Measurements from ENCODE around the gene KICS2. TPM values are rescaled to one million over a fixed set of nuclear protein-coding genes. Genes with fewer than 3 reads are reported as not detected.
"Not testable (repeated sequence)": the region's sequence is repeated elsewhere in the genome, so short reads cannot be mapped to it uniquely, and the experiment has no call there.

Gene KICS2
- total and polyA plus RNA-seq, 2 donors, result 3.3 to 5.7 TPM

DNA sequence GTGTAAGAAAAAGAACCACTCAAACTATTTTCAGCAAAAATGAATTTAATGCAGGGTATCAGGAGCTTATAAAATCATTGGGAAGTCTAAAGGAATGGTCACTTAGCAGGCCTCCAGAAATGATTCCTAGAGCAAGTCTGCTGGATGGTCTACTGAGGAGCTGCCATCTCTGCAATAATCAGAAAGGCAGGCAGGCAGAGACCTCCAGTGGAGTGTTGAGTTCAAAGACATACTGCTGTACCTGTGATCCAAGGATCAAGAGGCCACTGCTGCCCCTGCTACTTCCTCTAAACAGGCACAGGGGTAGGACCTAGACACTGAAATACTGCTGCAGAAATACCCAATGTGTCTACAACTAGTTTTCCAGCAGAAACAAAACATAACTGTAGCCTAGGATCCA lies 14.5 kb upstream of the KICS2 start:
- Histone ChIP-seq H3K27ac (ENCODE audit: low read depth) (no peak overlapping the region), H3K4me3 (ENCODE audit: low read depth, low read length) (no peak overlapping the region), H3K36me3 (ENCODE audit: insufficient read depth) (no peaks in the 10 kb centered on the region), H3K4me1 (ENCODE audit: insufficient read depth) (no peaks in the 10 kb centered on the region)
- no peak for DNase-seq (ENCODE audit: extremely low spot score)

DNA sequence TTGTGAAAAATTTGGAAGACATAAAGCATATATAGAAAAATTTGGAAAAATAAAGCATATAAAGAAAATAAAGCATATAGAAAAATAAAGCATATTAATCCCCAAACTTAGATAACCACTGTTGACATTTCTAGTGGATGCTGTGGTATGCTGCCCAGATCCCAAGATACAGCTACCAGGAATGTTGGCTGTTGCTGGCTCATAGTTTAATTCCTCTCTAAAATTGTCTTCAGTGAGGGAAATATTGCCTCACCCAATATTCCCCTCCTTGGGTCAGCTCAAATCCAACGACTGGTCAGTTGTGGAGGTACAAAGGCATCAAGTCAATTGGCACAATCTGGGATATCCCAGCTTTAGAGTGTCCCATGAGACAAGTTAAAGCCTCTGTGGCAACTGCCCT lies 10.1 kb upstream of the KICS2 start:
- 36% methylated on average over 1 of the region's 1 CpG for WGBS
- Histone ChIP-seq H3K4me3 (ENCODE audit: low read depth, low read length) (no peak overlapping the region), H3K4me1 (ENCODE audit: insufficient read depth) (no peaks in the 10 kb centered on the region), H3K27ac (ENCODE audit: low read depth) (no peak overlapping the region), H3K36me3 (ENCODE audit: insufficient read depth) (no peaks in the 10 kb centered on the region)
- no peak for DNase-seq (ENCODE audit: extremely low spot score)

DNA sequence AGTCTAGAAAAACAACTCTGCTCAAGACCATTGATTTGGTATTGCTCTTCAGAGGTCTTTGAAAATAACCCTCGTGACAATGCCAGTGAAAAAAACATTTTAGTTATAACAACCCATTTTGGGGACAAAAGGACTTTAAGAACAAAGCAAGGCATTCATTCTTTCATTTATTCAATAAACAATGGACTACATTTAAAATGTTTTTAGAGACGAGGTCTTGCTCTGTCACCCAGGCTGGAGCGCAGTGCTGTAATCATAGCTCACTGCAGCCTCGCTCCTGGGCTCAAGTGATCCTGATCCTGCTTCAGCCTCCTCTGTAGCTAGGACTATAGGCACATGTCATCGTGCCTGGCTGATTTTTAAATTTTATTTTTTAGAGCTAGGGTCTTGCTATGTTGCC lies 7.7 kb upstream of the KICS2 start:
- WGBS, result 84% methylated on average over 5 of the region's 5 CpGs
- H3K4me1 ChIP-seq (ENCODE audit: insufficient read depth), result no peaks in the 10 kb centered on the region
- no peak overlapping the region for H3K4me3 ChIP-seq (ENCODE audit: low read depth, low read length)
- no peak for DNase-seq (ENCODE audit: extremely low spot score)
- no peak overlapping the region for H3K27ac ChIP-seq (ENCODE audit: low read depth)
- H3K36me3 ChIP-seq (ENCODE audit: insufficient read depth), result no peaks in the 10 kb centered on the region

DNA sequence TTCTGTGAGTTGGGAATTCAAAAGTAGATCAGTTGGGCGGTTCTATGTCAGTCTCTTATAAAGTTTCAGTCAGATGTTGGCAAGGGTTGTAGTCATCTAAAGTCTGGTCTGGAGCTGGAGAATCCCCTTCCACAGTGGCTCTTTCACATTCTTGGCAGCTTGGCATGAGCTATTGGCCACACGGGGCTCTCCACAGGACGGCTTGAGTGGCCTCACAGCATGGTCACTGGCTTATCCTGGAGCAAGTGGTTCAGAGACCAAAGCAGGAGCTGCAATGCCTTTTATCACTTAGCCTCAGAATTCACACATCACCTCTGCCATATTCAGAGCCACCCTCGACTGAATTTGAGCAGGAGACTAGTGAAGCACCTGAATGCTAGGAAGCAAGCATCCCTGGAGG lies 7.1 kb upstream of the KICS2 start:
- no peak for DNase-seq (ENCODE audit: extremely low spot score)
- 56% methylated on average over 4 of the region's 4 CpGs for WGBS
- Histone ChIP-seq H3K4me3 (ENCODE audit: low read depth, low read length) (no peak overlapping the region), H3K27ac (ENCODE audit: low read depth) (no peak overlapping the region), H3K36me3 (ENCODE audit: insufficient read depth) (no peaks in the 10 kb centered on the region), H3K4me1 (ENCODE audit: insufficient read depth) (no peaks in the 10 kb centered on the region)

DNA sequence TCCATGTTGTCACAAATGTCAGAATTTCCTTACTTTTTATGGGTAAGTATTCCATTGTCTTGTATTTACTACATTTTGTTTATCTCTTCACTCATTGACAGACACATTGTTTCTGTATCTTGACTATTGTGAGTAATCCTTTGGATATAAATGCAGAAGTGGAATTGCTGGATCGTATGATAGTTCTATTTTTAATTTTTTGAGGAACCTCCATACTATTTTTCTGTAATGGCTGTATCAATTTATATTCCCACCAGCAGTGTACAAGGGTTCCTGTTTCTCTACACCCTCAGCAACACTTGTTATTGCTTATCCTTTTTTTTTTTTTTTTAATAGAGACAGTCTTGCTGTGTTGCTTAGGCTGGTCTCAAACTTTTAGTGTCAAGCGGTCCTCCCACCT lies 3.5 kb upstream of the KICS2 start:
- 18% methylated on average over 2 of the region's 2 CpGs for WGBS
- DNase-seq (ENCODE audit: extremely low spot score), result no peak
- no peak overlapping the region for H3K27ac ChIP-seq (ENCODE audit: low read depth)
- H3K4me1 ChIP-seq (ENCODE audit: insufficient read depth), result no peaks in the 10 kb centered on the region
- no peaks in the 10 kb centered on the region for H3K36me3 ChIP-seq (ENCODE audit: insufficient read depth)
- no peak overlapping the region for H3K4me3 ChIP-seq (ENCODE audit: low read depth, low read length)

DNA sequence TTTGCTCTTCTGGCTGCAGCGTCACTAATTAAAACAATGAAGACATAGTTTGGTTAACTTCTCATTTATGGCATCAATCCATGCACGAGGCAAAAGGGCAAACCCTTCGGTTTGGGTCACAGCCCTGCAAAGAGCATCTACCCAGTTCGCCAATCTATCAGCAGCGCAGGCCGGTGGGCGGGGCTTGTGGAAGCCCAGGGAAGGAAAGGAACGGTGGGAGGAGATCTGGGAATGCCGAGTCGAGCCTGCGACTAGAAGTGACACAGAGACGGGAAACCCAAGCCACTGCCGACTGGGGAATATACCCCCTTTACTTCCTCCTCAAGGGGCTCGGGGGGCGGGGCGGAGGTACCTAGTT lies 466 bp downstream of the KICS2 start:
- H3K4me3 ChIP-seq (ENCODE audit: low read depth, low read length), result peak overlapping the region; percentile 73
- H3K27ac ChIP-seq (ENCODE audit: low read depth), result peak overlapping the region; percentile 76
- DNase-seq (ENCODE audit: extremely low spot score), result peak; percentile 62
- no peaks in the 10 kb centered on the region for H3K4me1 ChIP-seq (ENCODE audit: insufficient read depth)
- WGBS, result under 1% methylated on average over 16 of the region's 16 CpGs
- no peaks in the 10 kb centered on the region for H3K36me3 ChIP-seq (ENCODE audit: insufficient read depth)

DNA sequence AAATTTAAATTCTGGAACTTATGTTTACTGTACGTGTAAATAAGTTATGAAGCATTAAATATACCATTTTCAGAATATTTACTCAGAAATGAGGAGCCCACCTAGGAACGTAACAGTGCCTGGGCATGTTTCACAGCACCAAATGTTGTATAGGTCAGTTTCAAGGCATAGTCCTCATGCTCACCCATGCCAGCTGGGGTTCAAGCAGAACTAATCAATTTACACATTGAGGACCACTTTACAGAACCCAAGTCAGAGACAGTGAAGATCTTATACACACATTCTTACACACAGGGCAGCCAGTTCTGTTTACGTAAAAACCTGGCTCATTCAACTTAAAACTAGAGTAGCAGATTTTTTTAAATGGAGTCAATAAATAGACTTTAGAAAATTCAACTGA lies 2.0 kb downstream of the KICS2 start:
- Histone ChIP-seq H3K36me3 (ENCODE audit: insufficient read depth) (no peaks in the 10 kb centered on the region), H3K27ac (ENCODE audit: low read depth) (no peak overlapping the region), H3K4me1 (ENCODE audit: insufficient read depth) (no peaks in the 10 kb centered on the region), H3K4me3 (ENCODE audit: low read depth, low read length) (no peak overlapping the region)
- DNase-seq (ENCODE audit: extremely low spot score), result no peak
- WGBS, result 92% methylated on average over 3 of the region's 3 CpGs

DNA sequence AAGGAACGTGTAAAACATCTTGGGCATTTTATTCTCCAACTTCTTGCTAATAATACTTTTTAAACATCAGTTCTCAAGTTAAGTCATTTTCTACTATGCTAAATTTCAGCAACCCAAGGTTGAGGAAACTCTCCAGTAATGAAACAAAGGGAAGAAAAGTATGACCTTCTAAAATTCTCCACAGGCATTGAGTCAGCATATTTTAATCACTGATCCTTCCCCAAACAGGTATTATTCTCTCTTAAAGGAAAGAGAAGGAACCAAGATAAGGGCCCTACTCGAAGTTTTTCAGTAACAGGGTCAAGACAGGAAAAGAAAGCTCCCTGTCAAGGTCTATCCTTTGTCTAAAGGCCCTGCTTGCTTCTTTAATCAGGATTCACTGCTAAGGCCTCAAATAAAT lies 3.0 kb downstream of the KICS2 start:
- Histone ChIP-seq H3K4me1 (ENCODE audit: insufficient read depth) (no peaks in the 10 kb centered on the region), H3K4me3 (ENCODE audit: low read depth, low read length) (no peak overlapping the region), H3K27ac (ENCODE audit: low read depth) (no peak overlapping the region), H3K36me3 (ENCODE audit: insufficient read depth) (no peaks in the 10 kb centered on the region)
- 55% methylated on average over 2 of the region's 2 CpGs for WGBS
- no peak for DNase-seq (ENCODE audit: extremely low spot score)

DNA sequence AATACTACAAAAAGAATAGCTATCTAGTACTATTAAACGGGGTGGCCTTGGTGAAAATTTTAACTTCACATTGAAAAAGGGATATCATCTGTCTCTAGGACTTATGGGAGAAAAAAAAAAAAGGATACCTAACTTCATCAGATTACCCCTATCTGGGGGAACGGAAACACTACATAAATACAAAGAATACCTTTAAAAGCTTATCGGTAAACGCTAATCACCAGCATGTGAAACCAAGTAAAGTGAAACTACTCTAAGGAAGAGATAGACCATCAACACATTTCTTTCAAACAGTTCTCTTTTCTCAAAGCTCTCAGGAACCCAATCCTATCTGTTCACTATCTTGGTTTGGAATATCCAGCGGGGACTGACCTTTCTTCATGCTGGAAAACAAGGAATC lies 3.5 kb downstream of the KICS2 start:
- WGBS, result 67% methylated on average over 5 of the region's 5 CpGs

DNA sequence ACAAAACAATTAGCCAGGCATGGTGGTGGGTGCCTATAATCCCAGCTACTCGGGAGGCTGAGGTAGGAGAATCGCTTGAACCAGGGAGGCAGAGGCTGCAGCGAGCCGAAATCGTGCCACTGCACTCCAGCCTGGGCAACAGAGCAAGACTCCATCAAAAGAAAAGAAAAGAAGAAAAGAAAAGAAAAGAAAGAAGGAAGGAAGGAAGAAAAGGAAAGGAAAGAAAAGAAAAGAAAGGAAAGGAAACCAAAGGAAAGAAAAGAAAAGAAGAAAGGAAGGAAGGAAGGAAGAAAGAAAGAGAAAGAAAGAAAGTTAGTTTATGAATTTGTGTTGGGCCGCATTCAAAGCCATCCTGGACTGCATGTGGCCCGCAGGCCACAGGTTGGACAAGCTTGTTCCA lies 4.5 kb downstream of the KICS2 start:
- not testable (repeated sequence) for H3K27ac ChIP-seq (ENCODE audit: low read depth); H3K36me3 ChIP-seq (ENCODE audit: insufficient read depth); H3K4me1 ChIP-seq (ENCODE audit: insufficient read depth); DNase-seq (ENCODE audit: extremely low spot score); H3K4me3 ChIP-seq (ENCODE audit: low read depth, low read length)
- WGBS, result 96% methylated on average over 7 of the region's 7 CpGs

More for the DNA sequence above, 3.5 kb downstream of the KICS2 start:
- Histone ChIP-seq H3K27ac (ENCODE audit: low read depth) (no peak overlapping the region), H3K4me3 (ENCODE audit: low read depth, low read length) (no peak overlapping the region), H3K36me3 (ENCODE audit: insufficient read depth) (no peaks in the 10 kb centered on the region), H3K4me1 (ENCODE audit: insufficient read depth) (no peaks in the 10 kb centered on the region)
- no peak for DNase-seq (ENCODE audit: extremely low spot score)

DNA sequence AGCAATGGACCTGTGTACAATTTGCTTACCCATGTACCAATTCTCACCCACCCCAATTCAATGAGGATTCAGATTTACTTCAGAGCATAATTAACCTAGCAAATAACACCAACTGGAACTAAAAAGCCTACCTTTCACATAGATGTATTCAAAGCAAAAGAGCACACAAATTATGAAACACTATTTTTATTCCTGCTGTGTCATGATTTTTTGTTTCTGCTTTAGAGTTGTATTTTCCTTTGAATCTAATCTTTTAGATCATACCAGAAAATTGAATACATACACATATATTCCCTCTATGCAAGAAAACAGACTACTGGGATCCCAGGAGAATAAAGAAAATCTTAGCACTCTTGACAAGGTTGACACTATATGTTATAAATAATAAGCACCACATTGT lies 5.9 kb downstream of the KICS2 start:
- Histone ChIP-seq H3K4me3 (ENCODE audit: low read depth, low read length) (no peak overlapping the region), H3K36me3 (ENCODE audit: insufficient read depth) (no peaks in the 10 kb centered on the region), H3K27ac (ENCODE audit: low read depth) (no peak overlapping the region), H3K4me1 (ENCODE audit: insufficient read depth) (no peaks in the 10 kb centered on the region)
- no peak for DNase-seq (ENCODE audit: extremely low spot score)

DNA sequence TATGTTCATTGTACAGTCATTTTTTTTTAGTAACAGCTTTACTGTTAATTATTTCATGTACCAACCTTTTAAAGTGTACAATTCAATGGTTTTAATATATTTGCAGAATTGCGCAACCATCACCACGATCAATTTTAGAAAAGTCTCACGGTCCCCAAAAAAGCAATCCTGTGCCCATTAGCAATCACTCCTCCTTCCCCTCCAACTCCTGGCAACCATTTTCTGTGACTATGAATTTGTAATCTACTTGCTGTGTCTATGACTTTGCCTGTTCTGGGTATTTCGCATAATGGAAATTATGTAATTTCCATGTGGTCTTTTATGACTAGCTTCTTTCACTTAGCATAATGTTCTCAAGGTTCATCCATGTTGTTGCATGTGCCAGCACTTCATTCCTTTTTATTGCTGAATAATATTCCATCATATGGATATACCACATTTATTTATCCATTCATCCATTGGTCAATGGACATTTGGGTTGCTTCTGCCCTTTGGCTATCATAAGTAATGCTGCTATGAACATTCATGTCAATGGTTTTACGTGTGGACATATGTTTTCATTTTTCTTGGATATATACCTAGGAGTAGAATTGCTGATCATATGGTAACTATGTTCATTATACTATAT lies 9.9 kb downstream of the KICS2 start:
- no peaks in the 10 kb centered on the region for H3K36me3 ChIP-seq (ENCODE audit: insufficient read depth)
- no peak overlapping the region for H3K27ac ChIP-seq (ENCODE audit: low read depth)
- H3K4me3 ChIP-seq (ENCODE audit: low read depth, low read length), result no peak overlapping the region
- WGBS, result 76% methylated on average over 5 of the region's 5 CpGs
- no peaks in the 10 kb centered on the region for H3K4me1 ChIP-seq (ENCODE audit: insufficient read depth)
- no peak for DNase-seq (ENCODE audit: extremely low spot score)

DNA sequence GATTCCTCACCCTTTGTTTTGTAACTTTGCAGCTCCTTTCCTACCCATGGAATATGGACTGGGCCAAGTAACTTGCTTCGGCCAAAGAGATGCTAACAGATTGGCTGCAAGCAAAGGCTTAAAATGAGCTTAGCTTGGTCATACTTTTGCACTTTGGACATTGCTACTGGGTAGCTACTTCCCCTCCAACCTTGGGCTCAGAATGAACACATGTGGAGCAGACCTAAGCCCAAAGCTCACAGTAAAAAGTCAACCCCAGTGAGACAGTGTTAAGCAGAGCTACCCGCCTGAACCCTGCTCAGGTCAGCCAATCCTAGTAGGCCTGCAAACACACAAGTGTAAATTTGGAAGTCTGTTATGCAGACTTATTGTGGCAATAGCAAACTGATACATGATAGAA lies 14.6 kb downstream of the KICS2 start:
- no peak for DNase-seq (ENCODE audit: extremely low spot score)
- Histone ChIP-seq H3K4me1 (ENCODE audit: insufficient read depth) (no peaks in the 10 kb centered on the region), H3K4me3 (ENCODE audit: low read depth, low read length) (no peak overlapping the region), H3K36me3 (ENCODE audit: insufficient read depth) (no peaks in the 10 kb centered on the region), H3K27ac (ENCODE audit: low read depth) (no peak overlapping the region)
- WGBS, result 97% methylated on average over 2 of the region's 2 CpGs

DNA sequence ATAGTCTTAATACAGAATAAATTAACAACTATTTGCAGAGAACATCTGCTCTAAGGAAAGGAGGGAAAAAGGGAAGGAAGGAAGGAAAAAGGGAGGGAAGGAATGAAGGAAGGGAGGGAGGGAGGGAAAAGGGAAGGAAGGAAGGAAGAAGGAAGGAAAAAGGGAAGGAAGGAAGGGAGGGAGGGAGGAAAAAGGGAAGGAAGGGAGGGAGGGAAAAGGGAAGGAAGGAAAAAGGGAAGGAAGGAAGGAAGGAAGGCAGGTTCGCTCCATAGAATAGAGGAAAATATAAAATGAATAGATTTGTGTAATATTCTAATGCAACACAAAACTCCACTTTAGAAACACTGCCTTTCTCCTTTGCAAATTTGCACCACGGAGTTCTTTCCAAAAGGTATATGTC lies 16.6 kb downstream of the KICS2 start:
- Histone ChIP-seq H3K4me3 (ENCODE audit: low read depth, low read length) (no peak overlapping the region), H3K36me3 (ENCODE audit: insufficient read depth) (no peaks in the 10 kb centered on the region), H3K4me1 (ENCODE audit: insufficient read depth) (no peaks in the 10 kb centered on the region), H3K27ac (ENCODE audit: low read depth) (no peak overlapping the region)
- no peak for DNase-seq (ENCODE audit: extremely low spot score)
- WGBS, result 87% methylated on average over 2 of the region's 2 CpGs

DNA sequence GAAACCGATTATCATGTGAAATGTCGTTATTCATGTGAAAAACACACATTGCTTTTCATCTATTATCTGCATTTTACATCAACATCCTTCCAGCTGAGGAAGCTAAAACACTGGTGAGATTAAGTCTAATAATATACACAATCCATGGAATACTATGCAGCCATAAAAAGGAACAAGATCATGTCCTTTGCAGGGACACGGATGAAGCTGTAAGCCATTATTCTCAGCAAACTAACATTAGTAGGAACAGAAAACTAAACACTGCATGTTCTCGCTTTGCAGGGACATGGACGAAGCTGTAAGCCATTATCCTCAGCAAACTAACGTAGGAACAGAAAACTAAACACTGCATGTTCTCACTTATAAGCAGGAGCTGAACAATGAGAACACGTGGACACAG lies 18.3 kb downstream of the KICS2 start:
- H3K4me1 ChIP-seq (ENCODE audit: insufficient read depth), result no peaks in the 10 kb centered on the region
- no peak overlapping the region for H3K4me3 ChIP-seq (ENCODE audit: low read depth, low read length)
- no peak overlapping the region for H3K27ac ChIP-seq (ENCODE audit: low read depth)
- H3K36me3 ChIP-seq (ENCODE audit: insufficient read depth), result no peaks in the 10 kb centered on the region
- DNase-seq (ENCODE audit: extremely low spot score), result no peak
- 69% methylated on average over 7 of the region's 7 CpGs for WGBS
